Activated CD4-positive, CD25-positive, alpha-beta regulatory T cell treated with anti-CD3 and anti-CD28 coated beads, Interleukin-2, amount 50 U/mL, for 72 hours (primary cell): ENCODE measurements around the gene CPA1.

ENCODE experiments used
- DNase-seq: peaks from one replicate; pipeline ENCODE4 v3.0.0; 2021

The CPA1 gene

GRCh38 chr7:130397051-130397757, 16.9 kb downstream of the CPA1 start:
- DNase-seq = no peak

- no peak for DNase-seq
Observed at GRCh38 chr7:130397758-130398073, 17.4 kb downstream of the CPA1 start.

- no peak for DNase-seq
Observed at GRCh38 chr7:130398526-130399090, 18.3 kb downstream of the CPA1 start.

GRCh38 chr7:130400120-130400572, 19.9 kb downstream of the CPA1 start:
- DNase-seq = no peak

- no peak for DNase-seq
Observed at GRCh38 chr7:130401101-130401500, 20.8 kb downstream of the CPA1 start.

- no peak for DNase-seq
Observed at GRCh38 chr7:130401578-130401977, 21.3 kb downstream of the CPA1 start.

GRCh38 chr7:130405003-130405402, 24.7 kb downstream of the CPA1 start:
- no peak for DNase-seq

GRCh38 chr7:130409067-130409711, 28.9 kb downstream of the CPA1 start:
- no peak for DNase-seq

GRCh38 chr7:130409712-130410072, 29.4 kb downstream of the CPA1 start:
- DNase-seq = no peak

- DNase-seq = no peak
Observed at GRCh38 chr7:130410868-130411541, 30.7 kb downstream of the CPA1 start.

- no peak for DNase-seq
Observed at GRCh38 chr7:130413201-130413600, 32.9 kb downstream of the CPA1 start.

GRCh38 chr7:130415006-130415405, 34.7 kb downstream of the CPA1 start:
- DNase-seq = no peak

- no peak for DNase-seq
Observed at GRCh38 chr7:130417213-130417612, 36.9 kb downstream of the CPA1 start.

GRCh38 chr7:130418306-130418705, 38.0 kb downstream of the CPA1 start:
- no peak for DNase-seq

- no peak for DNase-seq
Observed at GRCh38 chr7:130419658-130420057, 39.4 kb downstream of the CPA1 start.

GRCh38 chr7:130420943-130421578, 40.8 kb downstream of the CPA1 start:
- DNase-seq = no peak

- DNase-seq = no peak
Observed at GRCh38 chr7:130421684-130422083, 41.4 kb downstream of the CPA1 start.

GRCh38 chr7:130423501-130424037, 43.3 kb downstream of the CPA1 start:
- DNase-seq = no peak

GRCh38 chr7:130425796-130426195, 45.5 kb downstream of the CPA1 start:
- no peak for DNase-seq

- DNase-seq = no peak
Observed at GRCh38 chr7:130426564-130426963, 46.3 kb downstream of the CPA1 start.

- no peak for DNase-seq
Observed at GRCh38 chr7:130429019-130429418, 48.7 kb downstream of the CPA1 start.

GRCh38 chr7:130430115-130430514, 49.8 kb downstream of the CPA1 start:
- no peak for DNase-seq
